CD4-positive, alpha-beta T cell treated with Interleukin-10 for 1 hour (primary cell): ENCODE results near the gene C2CD4D.

ENCODE experiments used
- DNase-seq: peaks from one replicate; pipeline ENCODE4 v3.0.0-alpha.2; 2020

Gene C2CD4D

GRCh38 chr1:151811181-151811580, 28.4 kb downstream of the C2CD4D start:
- no peak for DNase-seq

GRCh38 chr1:151809985-151810556, 29.5 kb downstream of the C2CD4D start:
- no peak for DNase-seq

- DNase-seq, result no peak
These were observed 30.2 kb downstream of the C2CD4D start for GRCh38 chr1:151809290-151809984.

GRCh38 chr1:151807766-151808165, 31.9 kb downstream of the C2CD4D start:
- DNase-seq, result no peak

GRCh38 chr1:151807131-151807530, 32.5 kb downstream of the C2CD4D start:
- DNase-seq, result no peak

GRCh38 chr1:151806170-151806569, 33.5 kb downstream of the C2CD4D start:
- no peak for DNase-seq

- no peak for DNase-seq
These were observed 34.4 kb downstream of the C2CD4D start, which contains the start of gene LINGO4 for GRCh38 chr1:151805066-151805820. LINGO4 (minus strand) TSS chr1:151805419; CDS start chr1:151802704, 2,715 bp downstream.

- no peak for DNase-seq
These were observed 35.7 kb downstream of the C2CD4D start for GRCh38 chr1:151803915-151804314.

GRCh38 chr1:151803164-151803563, 36.5 kb downstream of the C2CD4D start:
- no peak for DNase-seq

- DNase-seq, result no peak
These were observed 37.2 kb downstream of the C2CD4D start for GRCh38 chr1:151802372-151802771.

GRCh38 chr1:151801846-151802245, 37.8 kb downstream of the C2CD4D start:
- DNase-seq, result no peak

- no peak for DNase-seq
These were observed 38.3 kb downstream of the C2CD4D start for GRCh38 chr1:151801310-151801820.

- no peak for DNase-seq
These were observed 38.8 kb downstream of the C2CD4D start for GRCh38 chr1:151800830-151801229.

- no peak for DNase-seq
These were observed 40.2 kb downstream of the C2CD4D start for GRCh38 chr1:151799179-151800022.

GRCh38 chr1:151798571-151798970, 41.0 kb downstream of the C2CD4D start:
- DNase-seq, result no peak

- DNase-seq, result no peak
These were observed 48.5 kb downstream of the C2CD4D start for GRCh38 chr1:151790940-151791651.

GRCh38 chr1:151790071-151790939, 49.3 kb downstream of the C2CD4D start, which contains the start of gene TDRKH:
TDRKH (minus strand) TSS chr1:151790500; CDS start chr1:151783022, 7,478 bp downstream.
- peak; percentile 99 for DNase-seq
